Activated CD4-positive, alpha-beta T cell treated with anti-CD3 and anti-CD28 coated beads, Interleukin-2, amount 50 U/mL, for 16 hours (primary cell): Measurements from ENCODE around the gene TMEM132D.

Source experiments
- DNase-seq: peaks from one replicate; pipeline ENCODE4 v3.0.0-alpha.2; 2020

The TMEM132D gene

DNA sequence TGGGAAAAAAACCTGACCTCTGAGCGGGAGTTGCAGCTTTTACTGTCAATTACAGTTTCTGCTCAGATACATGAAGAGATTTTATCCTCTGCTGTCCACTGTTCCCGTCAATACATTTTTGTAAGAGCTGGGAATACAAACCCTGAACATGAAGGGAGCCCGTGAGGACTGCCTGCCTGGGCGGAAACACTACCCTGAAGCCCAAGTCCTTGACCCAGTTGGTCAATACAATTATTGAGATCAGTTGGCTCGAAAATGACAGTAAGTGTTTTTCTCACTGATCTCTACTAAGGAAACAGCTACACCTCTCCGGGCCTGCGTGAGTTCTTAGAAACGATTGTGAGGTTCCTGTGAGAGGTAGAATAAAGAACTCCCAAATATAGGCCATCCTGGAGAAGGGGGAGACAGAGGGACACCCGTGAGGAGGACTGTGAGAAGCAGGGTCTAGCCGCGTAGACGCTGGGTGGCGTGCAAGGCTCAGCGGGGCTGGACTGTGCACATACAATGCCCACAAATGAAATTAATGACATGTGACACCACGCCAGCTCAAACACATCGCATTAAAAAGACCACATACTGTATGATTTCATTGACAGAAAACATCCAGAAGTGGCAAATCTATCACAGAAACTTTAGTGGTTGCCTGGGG is 509.5 kb downstream of the TMEM132D start:
- DNase-seq, result no peak

DNA sequence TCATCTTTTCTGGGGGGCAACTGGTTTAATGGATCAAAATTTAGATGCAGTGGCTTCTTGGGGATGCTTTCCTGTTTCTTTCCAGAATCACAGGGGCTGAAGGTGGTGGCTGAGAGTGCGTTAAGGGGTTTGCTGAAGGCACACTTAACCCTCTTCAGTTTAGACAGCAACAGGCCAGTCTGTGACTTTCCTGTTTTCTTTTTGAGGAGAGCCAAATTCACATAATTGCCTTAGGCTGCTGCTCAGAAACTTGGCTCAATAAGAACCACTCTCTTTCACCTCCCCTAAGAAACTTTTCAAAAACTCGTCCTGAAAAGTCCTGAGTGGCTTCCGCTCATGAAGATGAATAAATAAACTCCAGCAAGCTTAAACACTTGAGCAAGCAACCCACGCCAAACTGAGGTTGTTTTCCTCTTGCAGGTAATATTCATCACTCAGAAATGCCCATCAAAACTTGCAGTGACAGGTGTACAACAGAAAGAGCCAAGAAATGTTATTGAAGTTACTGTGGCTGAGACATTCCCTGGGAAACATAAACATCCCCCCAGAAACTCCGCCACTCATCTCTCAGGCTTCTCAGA is 510.4 kb downstream of the TMEM132D start:
- DNase-seq, result no peak

DNA sequence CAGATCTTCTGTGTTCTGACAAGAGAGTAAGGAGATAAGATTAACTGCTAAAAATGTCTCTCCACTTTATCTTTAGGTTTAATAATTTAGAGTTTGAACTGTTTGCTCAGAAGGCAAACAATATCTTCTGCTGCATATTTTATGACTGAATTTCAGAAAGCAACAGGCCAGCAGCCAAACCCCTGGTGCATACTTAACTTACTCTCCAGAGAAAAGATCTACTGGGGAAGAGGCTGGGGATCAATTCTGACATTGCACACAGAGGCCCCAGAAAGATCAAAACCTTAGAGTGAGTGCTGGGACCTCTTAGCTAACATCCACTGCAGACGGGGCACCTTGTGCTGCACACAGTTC is 518.2 kb downstream of the TMEM132D start:
- DNase-seq, result no peak

DNA sequence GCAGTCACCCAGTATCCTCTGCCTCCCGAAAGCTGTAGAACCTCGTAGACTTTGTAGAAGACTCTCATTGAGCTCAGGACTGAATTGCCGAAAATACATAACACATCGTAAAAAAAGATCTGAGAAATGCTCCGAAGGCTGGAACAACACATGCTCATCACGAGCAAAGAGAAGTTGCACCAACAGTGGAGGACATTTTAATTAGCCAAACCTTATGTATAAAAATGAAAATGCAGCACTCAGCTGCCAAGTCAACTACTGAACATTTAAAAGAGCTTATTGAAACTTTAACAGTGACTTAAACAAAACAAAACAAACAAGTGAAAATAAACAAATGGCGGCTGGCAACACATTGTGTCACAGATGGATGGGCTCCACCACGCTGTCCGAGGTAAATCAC is 519.9 kb downstream of the TMEM132D start:
- DNase-seq, result no peak

DNA sequence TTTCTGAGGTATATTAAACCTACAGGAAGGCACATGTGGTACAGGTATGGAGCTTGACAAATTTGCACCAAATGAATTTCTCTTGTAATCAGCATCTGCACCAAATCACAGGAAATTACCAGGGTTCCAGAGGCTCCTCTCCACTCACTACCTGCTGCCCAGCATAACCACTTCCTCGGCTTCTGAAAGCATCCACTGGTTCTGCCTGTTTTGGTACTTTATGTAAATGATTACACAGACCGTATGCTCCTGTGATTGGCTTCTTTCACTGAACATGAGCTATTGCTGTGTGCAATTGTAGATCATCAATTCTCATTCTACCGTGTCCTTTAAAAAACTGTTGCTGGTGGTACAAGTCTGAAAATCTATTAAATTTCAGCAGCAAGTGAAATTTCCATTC is 522.1 kb downstream of the TMEM132D start:
- DNase-seq, result no peak

DNA sequence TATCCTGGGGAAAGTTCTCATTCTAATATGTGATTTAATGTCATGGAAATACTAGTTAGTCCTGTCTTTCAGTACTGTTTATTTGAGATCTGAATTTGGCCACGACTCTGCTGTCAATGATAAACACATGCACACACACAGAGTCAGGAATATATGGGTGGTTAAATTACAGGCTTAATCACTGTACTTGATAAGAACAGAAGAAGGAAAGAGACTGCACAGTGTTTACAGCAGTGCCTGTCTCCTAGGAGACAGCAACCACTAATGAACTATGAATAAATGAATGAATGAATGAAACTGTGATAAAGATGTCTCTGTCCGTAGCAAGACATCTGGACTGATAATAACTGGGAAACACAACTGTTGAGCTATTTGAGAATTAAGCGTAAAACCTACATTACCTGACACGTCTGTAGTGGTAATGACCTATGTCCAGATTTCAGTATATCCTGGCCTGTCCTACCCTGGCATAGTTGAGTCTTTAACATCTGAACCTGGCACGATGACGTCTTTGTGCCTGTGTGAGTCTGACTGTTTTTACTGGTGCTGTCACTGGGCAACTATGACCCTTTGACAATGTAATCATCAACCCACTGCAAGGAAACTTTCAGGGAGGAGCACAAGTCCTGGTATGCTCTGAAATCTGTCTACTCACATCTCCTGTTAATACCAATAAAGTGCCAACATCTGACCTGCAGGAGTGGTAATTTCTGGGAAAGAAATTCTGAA is 524.6 kb downstream of the TMEM132D start:
- no peak for DNase-seq

DNA sequence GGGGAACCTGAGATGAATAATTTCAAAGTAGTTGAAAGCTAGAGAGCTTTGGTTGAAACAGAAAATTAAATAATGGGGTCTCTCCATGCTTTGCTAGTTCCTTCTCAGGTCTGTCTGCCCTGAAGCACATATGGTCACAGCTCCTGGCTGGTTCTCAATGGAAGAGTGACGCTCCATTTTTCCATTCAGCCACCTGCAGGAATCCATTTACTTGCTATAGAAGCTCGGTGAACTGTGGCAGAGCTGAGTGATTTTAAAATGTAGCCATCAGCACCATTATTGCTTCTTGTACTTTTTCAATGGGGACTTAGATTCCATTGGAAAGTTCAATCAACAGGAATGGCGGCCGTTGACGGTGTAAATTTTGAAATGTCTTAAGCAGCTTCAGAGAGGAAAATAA is 525.3 kb downstream of the TMEM132D start:
- no peak for DNase-seq

DNA sequence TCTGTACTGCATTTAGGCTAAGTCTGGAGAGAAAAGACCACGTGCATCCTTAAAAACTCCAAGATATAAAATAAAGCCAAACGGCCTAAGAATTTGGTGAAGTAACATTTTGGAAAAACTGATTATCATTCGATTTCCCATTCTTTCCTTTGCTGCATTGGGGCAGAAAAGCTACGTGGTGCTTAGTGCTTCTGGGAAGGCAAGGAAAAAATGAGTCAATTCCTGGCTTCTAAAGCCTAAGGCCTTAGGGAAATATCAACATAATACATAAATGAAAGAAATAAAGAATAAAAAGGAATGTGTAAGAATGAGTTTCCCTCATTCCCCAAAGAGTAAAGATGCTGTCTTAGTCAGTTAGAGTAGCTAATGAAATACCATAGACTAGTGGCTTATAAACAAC is 530.1 kb downstream of the TMEM132D start:
- no peak for DNase-seq

DNA sequence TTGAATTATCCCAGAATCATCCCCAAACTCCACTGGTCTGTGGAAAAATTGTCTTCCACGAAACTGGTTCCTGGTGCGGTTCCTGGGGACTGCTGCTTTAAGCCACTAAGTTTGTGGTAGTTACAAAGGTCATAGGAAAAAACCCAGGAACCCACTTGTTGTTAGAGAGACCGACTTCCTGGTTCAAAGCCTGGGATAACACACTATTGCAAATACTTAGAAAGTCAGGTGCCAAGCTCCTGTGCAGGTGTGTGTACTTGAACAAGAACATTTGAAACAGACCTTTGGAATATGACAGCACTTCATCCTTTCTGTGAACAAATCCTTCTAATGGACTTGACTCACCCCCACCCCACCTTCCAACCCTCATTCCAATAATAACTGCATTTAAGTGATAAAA is 530.9 kb downstream of the TMEM132D start:
- no peak for DNase-seq

DNA sequence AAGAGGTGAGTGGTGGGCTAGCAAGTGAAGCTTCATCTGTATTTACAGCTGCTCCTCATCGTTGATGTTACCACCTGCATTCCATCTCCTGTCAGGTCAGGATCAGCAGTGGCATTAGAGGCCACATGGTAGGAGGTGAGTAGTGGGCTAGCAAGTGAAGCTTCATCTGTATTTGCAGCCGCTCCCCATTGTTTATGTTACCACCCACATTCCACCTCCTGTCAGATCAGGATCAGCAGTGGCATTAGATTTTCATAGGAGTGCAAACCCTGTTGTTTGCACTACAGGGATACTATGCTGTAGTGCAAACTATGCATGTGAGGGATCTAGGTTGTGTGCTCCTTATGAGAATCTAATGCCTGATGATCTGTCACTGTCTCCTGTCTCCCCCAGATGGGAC is 531.5 kb downstream of the TMEM132D start:
- no peak for DNase-seq

DNA sequence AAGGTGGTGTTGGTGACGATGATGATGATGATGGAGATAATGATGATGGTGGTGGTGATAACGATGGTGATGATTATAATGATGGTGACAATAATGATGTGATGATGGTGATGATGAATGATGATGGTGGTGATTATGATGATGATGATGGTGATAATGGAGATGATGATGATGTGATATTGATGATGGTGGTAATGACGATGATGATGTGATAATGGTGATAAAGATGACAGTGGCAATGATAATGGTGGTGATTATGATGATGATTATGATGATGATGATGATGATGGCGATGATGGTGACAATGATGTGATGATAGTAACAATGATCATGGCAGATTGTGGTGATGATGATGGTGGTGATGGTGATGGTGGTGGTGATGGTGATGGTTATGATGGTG is 532.6 kb downstream of the TMEM132D start:
- DNase-seq, result no peak

DNA sequence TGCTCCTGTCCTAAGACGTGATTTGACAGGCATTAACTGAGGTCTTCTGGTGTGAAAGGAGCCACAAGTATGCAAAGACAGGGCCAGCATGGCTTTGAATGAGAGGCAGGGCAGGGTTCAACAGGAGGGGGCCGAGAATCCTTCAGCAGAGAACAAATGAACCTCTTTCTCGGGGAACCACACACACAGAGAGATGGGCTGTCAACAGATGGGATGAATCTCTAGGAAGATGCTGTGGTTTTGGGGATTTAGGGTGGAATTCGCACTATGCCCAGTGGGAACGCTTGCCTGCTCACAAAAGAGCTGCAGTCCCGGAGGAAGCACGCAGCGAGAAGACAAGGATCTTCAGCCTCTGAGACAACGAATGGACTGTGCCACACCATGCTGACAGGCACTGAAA is 537.2 kb downstream of the TMEM132D start:
- DNase-seq, result no peak

DNA sequence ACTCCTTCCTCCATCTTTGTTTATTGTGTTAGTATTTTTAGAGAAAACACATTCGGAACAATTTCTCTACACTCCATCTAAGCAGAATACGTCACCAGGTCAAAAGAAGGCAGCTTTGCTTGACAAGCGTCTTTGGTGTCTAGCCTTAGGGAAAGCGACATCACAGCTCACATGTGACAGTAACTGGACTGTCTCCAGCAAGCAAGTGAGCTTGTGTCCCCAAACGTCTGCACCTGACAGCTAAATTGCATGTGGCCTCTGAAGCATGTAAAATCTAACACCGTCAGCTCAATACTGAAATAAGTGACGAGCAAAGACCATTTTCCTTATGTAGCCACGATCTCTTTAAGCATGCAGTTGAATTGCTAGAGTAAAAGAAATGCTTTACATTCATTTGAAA is 540.8 kb downstream of the TMEM132D start:
- no peak for DNase-seq

DNA sequence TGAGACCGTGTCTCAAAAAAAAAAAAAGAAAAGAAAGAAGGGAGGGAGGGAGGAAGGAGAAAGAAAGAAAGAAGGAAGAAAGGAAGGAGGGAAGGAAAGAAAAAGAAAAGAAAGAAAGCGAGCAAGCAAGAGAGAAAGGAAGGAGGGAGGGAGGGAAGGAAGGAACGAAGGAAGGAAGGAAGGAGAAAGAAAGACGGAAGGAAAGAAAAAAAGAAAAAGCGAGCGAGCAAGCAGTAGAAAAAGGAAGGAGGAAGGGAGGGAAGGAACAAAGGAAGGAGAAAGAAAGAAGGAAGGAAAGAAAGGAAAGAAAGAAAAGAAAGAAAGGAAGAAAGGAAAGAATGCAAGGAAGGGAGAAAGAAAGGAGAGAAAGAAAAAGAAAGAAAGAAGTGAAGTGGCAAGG is 546.6 kb downstream of the TMEM132D start:
- DNase-seq, result no peak

DNA sequence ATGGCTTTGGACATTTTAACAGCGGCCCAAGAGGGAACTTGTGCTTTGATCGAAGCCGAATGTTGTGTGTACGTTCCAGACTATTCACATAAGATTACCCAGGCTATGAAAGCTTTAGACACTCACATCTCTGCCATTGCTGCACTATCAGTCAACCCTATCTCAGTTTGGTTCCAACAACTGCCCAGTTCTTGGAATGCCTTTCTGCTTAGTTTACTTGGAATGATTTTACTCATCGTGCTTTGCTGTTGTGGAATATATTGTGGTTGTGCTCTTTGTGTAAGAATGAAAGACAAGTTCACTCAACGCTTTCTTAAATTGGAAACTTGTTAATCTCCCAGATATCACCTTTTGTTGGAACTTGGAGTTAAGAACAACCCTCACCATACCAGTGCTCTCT is 552.3 kb downstream of the TMEM132D start:
- DNase-seq, result no peak

DNA sequence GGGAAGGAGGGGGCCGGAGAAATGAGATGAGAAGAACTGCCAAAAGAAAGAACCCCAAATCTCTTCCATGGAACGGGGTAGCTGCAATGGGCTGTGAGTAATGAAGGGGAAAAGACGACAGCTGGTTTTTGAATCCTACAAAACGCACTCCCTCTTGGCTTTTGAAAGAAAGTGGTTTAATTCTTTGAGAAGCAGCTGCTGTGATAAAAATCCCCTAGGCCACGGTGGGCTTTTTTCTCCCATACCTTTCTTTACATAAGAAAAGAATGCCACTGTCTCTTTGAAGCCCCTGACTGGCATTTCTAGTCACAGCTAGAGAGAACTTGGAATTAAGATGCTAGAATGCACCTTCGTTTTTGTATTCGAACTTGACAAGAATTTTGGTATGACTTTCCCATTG is 564.5 kb downstream of the TMEM132D start:
- no peak for DNase-seq

DNA sequence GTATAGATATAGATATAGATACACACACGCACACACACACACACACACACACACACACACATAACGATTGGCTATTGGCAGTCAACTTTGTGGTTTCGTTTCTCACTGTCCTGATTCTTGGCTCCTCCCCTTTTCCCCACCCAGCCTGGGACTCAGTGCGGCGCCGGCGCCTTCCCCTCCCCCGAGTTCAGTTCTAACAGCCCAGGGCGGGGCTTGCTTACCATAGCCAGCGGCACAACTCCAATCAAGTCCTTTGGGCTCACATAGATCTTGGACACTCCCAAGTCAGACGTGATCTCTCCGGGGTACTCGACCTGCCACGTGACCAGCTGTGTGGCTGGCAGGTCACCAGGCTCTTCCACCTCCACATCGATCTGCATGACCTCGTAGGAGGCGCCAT is 566.4 kb downstream of the TMEM132D start:
- DNase-seq, result no peak

DNA sequence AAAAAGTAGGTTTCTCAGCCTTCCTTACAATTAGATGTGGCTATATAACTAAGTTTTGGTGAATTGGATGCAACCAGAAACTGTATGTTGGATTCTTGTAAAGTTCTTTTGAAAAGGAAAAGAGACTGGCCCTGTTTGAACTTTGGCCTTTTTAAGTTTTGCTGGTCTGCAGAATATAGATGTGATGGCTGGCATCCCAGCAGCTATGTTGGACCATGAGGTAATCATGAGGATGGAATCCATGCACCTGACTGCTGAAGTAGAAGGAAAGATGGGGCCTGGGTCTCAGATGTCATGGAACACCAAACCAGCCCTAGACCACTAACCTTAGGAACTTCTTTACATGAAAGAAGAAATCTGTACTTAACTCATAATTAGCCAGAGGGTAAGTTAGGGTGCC is 568.1 kb downstream of the TMEM132D start:
- DNase-seq, result no peak

DNA sequence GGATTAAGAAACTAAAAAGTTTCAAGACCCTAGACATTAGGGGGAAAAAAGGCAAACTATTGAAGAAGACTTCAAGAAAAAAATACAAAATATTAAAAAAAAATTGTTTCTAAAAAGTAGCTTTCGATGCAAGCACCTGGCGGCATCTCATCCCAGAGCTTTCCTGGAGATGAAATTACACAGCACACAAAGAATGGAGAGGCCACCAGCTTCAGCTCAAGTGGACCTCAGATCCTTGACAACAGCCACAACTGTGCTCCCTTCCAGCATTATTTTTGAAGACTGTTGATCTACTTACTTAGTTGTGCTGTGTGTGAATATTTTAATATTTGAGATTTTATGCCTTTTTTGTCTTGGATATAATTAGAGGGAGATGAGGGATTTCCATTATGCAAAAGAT is 571.5 kb downstream of the TMEM132D start:
- DNase-seq, result no peak

DNA sequence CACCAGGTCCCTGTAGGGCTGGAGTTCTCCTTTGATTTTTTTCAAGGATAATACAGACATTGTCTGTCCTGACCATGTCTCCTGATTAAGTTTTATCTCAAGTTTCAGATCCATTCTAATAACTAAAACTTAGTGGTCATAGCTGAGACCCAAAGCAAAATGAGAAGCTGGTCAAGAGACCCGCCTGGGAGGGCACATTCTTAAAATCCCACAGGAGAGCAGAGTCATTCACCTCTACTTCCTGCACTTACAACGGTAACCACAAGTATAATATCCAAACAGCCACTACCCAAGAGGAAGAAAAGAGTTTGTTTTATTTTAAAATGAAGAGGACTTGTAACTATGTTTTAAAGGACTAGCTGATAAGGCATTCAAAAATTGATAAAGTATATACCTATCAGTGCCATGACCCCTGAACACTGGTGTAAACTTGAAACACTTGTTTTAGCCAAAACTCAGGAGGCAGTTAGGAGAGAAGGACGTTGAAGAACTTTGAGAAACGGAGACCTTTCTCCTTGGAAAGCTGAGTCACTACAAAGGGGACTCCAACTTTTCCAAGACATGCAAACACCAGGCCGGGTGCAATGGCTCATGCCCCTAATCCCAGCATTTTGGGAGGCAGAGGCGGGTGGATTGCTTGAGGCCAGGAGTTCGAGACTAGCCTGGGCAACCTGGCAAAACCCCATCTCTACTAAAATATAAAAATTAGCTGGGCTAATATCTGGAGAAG is 572.3 kb downstream of the TMEM132D start:
- DNase-seq, result no peak

DNA sequence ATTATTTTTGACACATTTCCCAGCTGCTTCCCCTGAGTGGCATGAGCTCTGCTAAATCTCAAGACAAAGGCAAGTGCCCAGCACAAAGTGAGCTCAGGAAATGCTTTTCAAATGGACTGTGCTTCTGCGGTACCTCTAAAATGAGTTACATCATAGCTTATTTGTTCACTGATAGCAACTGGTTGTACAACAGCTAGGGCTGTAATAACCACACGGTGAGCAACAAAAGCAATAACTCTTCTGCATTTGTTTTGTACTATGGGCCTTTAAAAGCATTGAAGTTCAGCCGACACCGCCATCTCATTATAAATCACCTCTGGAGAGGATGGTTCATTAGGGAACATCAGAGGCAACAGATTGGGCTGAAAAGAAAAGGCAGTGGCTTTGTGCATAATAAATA is 575.6 kb downstream of the TMEM132D start:
- DNase-seq, result no peak

DNA sequence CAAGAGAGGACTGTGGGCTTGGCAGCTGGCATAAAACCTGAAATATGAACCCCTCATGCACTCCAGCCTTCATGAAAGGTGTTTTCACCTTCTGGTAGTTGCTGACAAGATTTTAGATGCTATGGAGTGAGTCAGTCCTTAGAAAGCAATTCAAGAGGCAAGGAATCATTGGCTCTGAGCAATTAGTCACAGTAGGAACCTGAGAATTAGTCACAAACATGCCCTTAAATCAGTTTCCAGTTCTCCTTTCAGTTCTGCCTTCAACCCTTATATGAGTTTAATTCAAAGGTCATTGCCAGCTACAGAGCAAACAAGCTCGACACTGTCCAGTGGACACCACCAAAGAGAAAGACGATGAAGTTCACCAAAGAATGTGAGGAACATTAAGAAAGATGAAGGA is 578.3 kb downstream of the TMEM132D start:
- no peak for DNase-seq

DNA sequence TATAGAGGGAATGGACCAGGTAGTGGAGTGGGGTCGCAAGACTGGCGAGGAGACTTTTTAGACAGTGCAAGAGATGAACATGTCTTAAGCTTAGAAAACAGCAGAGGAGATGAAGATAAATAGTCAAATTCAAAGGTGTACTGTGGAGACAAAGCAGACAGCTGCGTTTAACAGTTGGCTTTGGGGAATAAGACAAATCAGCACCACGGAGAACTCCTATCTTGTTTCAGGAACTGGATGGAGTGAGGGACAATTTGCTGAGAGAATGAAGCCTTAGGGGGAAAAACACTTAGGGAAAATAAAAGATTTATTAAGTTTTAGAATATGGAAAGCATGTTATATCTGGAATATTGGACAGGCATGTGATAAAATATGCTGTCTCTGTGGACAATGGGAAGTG is 591.8 kb downstream of the TMEM132D start:
- no peak for DNase-seq

DNA sequence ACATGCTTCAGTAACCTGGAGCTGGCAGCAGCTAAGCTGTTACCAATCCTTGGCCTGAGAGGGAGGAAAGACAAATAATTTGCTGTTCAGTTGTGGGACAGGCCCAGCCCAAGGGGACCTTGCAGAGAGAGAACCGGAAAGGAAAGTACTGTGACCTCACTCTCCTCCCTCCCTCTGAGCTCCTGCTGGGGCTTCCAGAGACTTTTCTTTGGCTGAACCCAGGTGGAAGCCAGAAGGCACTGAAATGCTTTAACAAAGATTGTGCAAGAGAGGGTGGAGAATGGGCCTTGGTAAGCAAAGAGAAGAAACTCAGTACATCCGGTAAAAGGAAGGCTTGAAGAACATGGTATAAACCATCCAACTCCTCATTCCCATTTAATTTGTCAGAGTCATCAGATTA is 593.5 kb downstream of the TMEM132D start:
- DNase-seq, result no peak
